HFF-Myc (cell line): Measurements from ENCODE around the gene WDR18.

Source experiments
- DNase-seq: peaks from one replicate; pipeline ENCODE4 v3.0.0-alpha.2; 2011; ENCODE audit warnings: low read depth; ENCODE audit errors: extremely low read depth
- H3K4me3 ChIP-seq: replicated peaks from 2 replicates; pipeline ENCODE4 v1.5.1; 2011; ENCODE audit warnings: low read depth, mild to moderate bottlenecking, control low read depth, low read length
- TF ChIP-seq, protein P1 (sequence below): IDR thresholded peaks from 2 replicates; pipeline ENCODE4 v1.5.1; 2012; ENCODE audit warnings: mild to moderate bottlenecking, low read depth, low read length, control low read depth; ENCODE audit errors: missing control alignments

The WDR18 gene

DNA sequence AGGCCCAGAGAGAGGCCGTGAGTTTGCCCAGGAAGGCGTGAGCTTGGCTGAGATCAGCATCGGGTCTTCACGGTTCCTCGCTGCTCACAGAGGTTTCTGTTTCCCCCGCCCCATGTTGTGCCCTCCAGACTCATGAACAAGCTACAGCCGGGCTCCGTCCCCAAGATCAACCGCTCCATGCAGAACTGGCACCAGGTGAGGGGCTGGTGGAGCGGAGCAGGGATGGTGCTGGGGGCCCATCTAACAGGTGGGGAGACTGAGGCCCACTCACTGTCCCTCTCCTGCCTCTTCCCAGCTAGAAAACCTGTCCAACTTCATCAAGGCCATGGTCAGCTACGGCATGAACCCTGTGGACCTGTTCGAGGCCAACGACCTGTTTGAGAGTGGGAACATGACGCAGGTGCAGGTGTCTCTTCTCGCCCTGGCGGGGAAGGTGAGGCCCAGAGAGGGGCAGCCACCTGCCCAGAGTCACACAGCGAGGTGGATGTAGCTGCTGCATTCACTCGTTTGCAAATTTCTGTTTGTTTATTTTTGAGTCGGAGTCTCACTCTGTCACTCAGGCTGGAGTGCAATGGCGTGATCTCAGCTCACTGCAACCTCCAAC is 48.2 kb downstream of the WDR18 start:
- TF ChIP-seq, protein P1, sequence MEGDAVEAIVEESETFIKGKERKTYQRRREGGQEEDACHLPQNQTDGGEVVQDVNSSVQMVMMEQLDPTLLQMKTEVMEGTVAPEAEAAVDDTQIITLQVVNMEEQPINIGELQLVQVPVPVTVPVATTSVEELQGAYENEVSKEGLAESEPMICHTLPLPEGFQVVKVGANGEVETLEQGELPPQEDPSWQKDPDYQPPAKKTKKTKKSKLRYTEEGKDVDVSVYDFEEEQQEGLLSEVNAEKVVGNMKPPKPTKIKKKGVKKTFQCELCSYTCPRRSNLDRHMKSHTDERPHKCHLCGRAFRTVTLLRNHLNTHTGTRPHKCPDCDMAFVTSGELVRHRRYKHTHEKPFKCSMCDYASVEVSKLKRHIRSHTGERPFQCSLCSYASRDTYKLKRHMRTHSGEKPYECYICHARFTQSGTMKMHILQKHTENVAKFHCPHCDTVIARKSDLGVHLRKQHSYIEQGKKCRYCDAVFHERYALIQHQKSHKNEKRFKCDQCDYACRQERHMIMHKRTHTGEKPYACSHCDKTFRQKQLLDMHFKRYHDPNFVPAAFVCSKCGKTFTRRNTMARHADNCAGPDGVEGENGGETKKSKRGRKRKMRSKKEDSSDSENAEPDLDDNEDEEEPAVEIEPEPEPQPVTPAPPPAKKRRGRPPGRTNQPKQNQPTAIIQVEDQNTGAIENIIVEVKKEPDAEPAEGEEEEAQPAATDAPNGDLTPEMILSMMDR: no peak
- no peak for DNase-seq
- no peak overlapping the region for H3K4me3 ChIP-seq

DNA sequence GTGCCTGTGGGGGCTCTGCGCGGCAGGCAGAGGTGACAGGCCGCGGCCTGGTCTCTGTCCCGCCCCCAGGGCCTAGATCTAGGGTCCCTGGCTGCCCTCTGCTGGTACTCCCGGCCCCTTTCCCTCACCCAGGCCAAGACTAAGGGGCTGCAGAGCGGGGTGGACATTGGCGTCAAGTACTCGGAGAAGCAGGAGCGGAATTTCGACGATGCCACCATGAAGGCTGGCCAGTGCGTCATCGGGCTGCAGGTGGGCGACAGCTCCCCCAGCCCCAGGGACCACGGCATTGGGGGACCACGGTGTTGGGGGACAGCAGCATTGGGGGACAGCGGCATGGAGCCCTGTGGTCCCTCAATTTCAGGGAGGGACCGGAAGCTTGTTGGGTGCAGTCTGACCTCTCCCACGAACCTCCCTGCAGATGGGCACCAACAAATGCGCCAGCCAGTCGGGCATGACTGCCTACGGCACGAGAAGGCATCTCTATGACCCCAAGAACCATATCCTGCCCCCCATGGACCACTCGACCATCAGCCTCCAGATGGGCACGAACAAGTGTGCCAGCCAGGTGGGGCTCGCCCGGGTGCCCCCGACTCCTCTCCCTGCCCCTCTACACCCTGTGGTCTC is 52.0 kb downstream of the WDR18 start:
- no peak for DNase-seq
- TF ChIP-seq, protein P1: no peak
- H3K4me3 ChIP-seq: no peak overlapping the region

DNA sequence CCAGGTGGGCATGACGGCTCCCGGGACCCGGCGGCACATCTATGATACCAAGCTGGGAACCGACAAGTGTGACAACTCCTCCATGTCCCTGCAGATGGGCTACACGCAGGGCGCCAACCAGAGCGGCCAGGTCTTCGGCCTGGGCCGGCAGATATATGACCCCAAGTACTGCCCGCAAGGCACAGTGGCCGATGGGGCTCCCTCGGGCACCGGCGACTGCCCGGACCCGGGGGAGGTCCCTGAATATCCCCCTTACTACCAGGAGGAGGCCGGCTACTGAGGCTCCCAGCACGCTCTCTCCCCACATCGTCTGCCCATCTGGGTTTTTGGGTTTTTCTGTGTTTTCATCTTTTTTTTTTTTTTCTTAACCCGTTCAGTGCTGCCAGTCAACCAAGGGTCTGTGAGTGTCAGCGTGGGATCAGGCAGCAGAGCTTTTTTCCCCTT is 53.5 kb downstream of the WDR18 start:
- no peak for DNase-seq
- H3K4me3 ChIP-seq: no peak overlapping the region
- TF ChIP-seq, protein P1: no peak

DNA sequence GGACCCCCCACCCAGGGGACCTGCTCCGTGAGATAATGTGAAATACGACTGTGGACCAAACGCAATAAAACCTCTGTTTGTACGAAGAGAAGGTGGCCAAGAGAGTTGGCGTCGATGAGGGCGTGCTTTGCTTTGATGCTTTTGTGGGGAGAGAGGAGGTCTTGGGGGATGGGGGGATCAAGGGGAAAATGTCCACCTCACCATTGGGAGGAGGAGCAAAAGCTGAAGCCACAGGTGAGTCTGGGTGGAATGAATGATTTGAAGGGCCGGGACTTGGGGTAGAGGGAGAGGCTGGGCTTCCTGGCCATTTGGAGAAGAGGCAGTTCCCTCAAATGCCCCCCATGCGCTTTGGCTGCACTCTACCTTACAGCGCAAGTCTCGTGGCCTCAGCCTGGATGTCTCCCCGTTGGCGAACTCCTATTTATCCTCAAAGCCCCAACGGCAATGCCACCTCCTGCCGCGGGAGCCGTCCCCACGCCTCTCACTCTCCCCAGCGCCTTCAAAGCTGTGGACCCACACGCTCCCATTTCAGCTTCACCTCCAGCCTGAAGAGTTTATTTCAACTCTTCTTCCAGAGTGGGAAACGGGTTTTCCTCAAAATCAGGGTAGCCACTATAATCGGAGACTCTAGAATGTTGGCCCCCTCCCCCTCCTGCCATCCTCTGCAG is 55.0 kb downstream of the WDR18 start:
- no peak for DNase-seq
- TF ChIP-seq, protein P1: no peak
- H3K4me3 ChIP-seq: no peak overlapping the region

DNA sequence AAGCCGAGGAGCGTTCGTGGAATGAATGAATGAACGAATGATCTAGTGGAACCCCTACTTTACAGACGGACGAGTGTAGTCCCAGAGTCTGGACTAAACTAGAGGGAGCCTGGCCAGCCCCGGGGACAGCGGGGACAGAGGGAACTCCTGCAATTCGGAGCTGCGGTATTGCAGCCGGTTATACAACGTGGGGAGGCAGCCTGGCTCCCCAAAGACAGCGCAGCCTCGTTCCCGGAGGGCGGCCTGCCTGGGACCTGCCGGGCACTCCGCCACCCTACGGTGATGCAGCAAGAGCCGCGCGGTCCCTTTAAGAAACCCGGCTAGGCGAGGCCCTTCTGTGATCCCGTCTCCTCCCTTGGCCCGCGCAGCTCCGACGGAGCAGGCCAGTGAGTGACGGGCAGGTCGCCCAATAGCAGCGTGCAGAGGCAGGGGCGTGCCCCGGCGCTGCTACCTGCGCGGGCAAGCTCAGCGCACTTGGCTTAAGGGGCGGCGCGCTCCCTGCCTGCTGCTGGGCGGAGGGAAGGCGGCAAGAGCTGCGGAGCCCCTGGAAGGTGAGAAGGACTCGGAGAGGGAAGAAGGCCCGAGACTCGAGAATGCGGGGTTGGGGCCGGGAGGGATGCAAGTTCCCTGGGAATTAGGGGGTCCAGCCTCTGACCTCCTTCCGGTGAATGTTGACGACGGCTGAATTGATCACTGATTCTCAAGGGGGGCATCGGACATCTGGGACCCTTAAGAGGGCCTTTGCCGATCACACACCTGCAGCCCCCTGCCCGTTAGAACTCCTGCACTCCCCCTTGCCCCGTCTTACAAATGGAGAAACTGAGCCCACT is 55.7 kb downstream of the WDR18 start, which contains the start of gene ABCA7:
Gene ABCA7 (plus strand): TSS at position 462 of the 830 bp plus-strand sequence. CDS start 1,255 bp downstream, outside the sequence.
- TF ChIP-seq, protein P1: no peak
- DNase-seq: peak; percentile 91
- peak within 1 kb of the TSS; percentile 50 for H3K4me3 ChIP-seq

DNA sequence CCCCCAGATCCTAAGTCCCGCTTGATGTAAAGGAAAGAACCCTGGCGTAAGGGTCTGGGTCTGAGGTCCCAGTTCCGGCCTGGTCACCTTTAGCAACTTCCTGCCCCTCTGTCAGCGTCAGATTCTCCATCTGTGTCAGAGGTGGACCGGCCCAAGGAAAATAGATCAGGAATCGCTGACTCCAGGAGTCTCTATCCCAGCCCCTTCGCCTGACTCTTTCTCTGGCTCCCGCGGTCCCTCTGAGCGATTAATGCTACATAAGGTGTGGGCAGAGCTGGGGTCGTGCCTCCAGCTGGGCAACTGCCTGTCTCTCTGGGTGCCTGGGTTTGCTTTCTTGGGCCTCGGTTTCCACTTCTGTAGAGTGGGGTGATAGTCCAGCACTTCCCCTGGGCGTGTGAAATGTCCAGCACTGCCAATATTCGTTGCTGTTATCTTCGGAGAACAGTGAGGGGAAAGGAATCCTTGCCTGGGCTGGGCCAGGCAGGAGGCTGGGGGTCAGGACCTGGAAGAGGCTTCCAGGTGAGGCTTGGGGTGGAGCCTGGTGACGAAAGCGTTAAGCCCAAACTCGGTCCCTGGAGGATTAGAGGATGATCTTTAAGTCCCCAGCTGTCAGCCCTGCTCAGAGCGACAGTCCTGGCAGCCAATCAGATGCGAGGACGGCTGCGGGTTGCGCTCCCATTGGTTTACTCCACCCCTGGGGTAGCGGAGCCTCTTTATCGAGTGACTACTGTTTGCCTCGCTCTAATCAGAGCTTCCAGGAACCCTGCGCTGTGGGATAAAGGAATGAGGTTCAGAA is 56.5 kb downstream of the WDR18 start:
- H3K4me3 ChIP-seq: peak overlapping the region; percentile 50
- DNase-seq: peak; percentile 86
- TF ChIP-seq, protein P1: no peak
